CD4-positive, alpha-beta T cell treated with Interleukin-17A for 1 hour (primary cell): ENCODE data around the gene ZDHHC3.
"Not testable (repeated sequence)": the region's sequence is repeated elsewhere in the genome, so short reads cannot be mapped to it uniquely, and the experiment has no call there.

Source experiments
- DNase-seq: peaks from one replicate; pipeline ENCODE4 v3.0.0-alpha.2; 2020

The ZDHHC3 gene

GRCh38 chr3:44995142-44995770, 19.3 kb upstream of the ZDHHC3 start:
- no peak for DNase-seq

- no peak for DNase-seq
These were observed 17.7 kb upstream of the ZDHHC3 start for GRCh38 chr3:44993471-44994205.

GRCh38 chr3:44992555-44993470, 16.8 kb upstream of the ZDHHC3 start:
- no peak for DNase-seq

- DNase-seq = no peak
These were observed 15.4 kb upstream of the ZDHHC3 start for GRCh38 chr3:44991326-44991725.

GRCh38 chr3:44989636-44990373, 13.8 kb upstream of the ZDHHC3 start:
- DNase-seq = no peak

- no peak for DNase-seq
These were observed 13.2 kb upstream of the ZDHHC3 start for GRCh38 chr3:44989141-44989540.

- DNase-seq = peak; percentile 28
These were observed 12.1 kb upstream of the ZDHHC3 start for GRCh38 chr3:44988073-44988472.

GRCh38 chr3:44987332-44987731, 11.4 kb upstream of the ZDHHC3 start:
- DNase-seq = no peak

- DNase-seq = not testable (repeated sequence)
These were observed 10.4 kb upstream of the ZDHHC3 start for GRCh38 chr3:44986330-44986729.

- no peak for DNase-seq
These were observed 8.4 kb upstream of the ZDHHC3 start for GRCh38 chr3:44984335-44984734.

- no peak for DNase-seq
These were observed 7.5 kb upstream of the ZDHHC3 start for GRCh38 chr3:44983484-44983941.

GRCh38 chr3:44982817-44983216, 6.8 kb upstream of the ZDHHC3 start:
- DNase-seq = no peak

GRCh38 chr3:44981751-44982150, 5.8 kb upstream of the ZDHHC3 start:
- DNase-seq = peak; percentile 19

- no peak for DNase-seq
These were observed 5.2 kb upstream of the ZDHHC3 start for GRCh38 chr3:44981220-44981619.

GRCh38 chr3:44974416-44974815, 1.6 kb downstream of the ZDHHC3 start:
- no peak for DNase-seq

- DNase-seq = no peak
These were observed 5.0 kb downstream of the ZDHHC3 start for GRCh38 chr3:44970926-44971490.

GRCh38 chr3:44969828-44970179, 6.2 kb downstream of the ZDHHC3 start:
- DNase-seq = no peak

GRCh38 chr3:44969154-44969827, 6.7 kb downstream of the ZDHHC3 start:
- DNase-seq = peak; percentile 25

GRCh38 chr3:44968447-44968858, 7.5 kb downstream of the ZDHHC3 start:
- DNase-seq = no peak

- no peak for DNase-seq
These were observed 9.1 kb downstream of the ZDHHC3 start for GRCh38 chr3:44966795-44967278.

GRCh38 chr3:44965165-44965564, 10.8 kb downstream of the ZDHHC3 start:
- DNase-seq = no peak
